ENCODE results near the gene PIWIL1. TPM values are rescaled to one million over a fixed set of nuclear protein-coding genes. Genes with fewer than 3 reads are reported as not detected.

The PIWIL1 gene
- total RNA-seq, 2 experiments from 2014 or later: not detected

DNA sequence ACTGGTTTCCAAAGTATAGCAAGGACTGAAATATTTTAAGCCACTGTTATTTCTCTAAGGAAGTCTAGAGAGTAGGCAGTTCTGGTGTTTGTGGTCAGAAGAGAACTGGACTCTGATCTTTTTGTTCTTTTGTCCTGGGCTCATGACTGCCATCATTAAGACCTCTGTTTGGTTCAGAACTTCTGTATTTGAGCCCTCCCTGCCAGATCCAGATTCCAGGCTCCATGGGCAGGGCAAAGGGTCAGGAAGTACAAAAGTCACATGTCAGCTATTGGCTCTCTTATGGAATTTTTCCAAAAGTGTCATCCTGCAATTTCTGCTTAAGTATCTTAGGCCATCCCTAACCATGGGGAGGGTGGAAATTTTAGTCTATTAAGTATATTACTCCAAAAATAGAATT, 6.8 kb downstream of the PIWIL1 start:
- H3K36me3 Mint-ChIP-seq (ENCODE audit: low read depth): no peaks in the 10 kb centered on the region
- DNase-seq: no peak
- peaks cover 6% of the 10 kb centered on the region for H3K27me3 Mint-ChIP-seq
- H3K4me1 Mint-ChIP-seq: peaks cover 5% of the 10 kb centered on the region
- ChIA-PET POLR2A (no interaction called here), CTCF (no interaction called here)
- H3K27ac Mint-ChIP-seq: no peak overlapping the region
- peaks cover 4% of the 10 kb centered on the region for H3K9me3 Mint-ChIP-seq
- H3K4me3 Mint-ChIP-seq: no peak overlapping the region

DNA sequence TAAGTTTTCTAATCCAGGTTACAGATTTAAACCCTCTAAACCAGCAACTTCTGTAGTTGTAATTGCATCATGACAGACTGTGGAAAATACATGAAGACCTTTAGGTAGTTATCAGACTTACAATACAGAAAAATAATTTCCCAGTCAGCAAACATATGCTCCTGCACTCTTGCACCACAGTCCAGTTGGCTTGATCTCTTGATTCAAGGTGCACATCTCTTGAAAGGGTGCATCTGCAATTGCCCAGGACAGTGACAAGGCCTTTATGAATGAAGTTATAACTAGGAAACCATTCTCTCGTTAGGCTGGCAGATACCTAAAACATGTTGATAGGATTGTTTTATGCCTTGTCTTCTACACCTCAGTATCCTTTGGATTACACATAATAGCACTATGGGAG, 7.6 kb downstream of the PIWIL1 start:
- ChIA-PET CTCF (no interaction called here), POLR2A (no interaction called here)
- DNase-seq: no peak
- H3K9me3 Mint-ChIP-seq: no peaks in the 10 kb centered on the region
- no peaks in the 10 kb centered on the region for H3K36me3 Mint-ChIP-seq (ENCODE audit: low read depth)
- no peaks in the 10 kb centered on the region for H3K27me3 Mint-ChIP-seq
- no peaks in the 10 kb centered on the region for H3K4me1 Mint-ChIP-seq
- no peak overlapping the region for H3K4me3 Mint-ChIP-seq
- no peak overlapping the region for H3K27ac Mint-ChIP-seq

DNA sequence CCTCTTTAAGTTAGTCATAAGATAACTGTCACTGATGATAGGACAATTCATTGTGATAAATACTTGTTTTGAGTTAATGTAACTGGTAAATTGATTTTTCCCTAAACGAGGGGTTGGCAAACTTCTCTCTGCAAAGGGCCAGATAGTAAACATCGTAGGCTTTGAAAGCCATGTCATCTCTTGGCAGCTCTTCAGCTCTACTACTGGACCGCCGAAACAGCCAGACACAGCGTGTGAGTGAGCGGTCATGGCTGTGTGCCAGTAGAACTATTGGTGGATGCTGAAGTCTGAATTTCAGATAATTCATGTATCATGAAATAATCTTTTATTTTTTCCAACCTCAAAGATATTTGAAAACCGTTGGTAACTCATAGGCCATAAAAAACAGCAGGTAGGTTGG, 9.9 kb downstream of the PIWIL1 start:
- no peak overlapping the region for H3K27ac Mint-ChIP-seq
- ChIA-PET POLR2A (no interaction called here), CTCF (no interaction called here)
- no peak for DNase-seq
- H3K9me3 Mint-ChIP-seq: no peaks in the 10 kb centered on the region
- H3K4me3 Mint-ChIP-seq: no peak overlapping the region
- H3K36me3 Mint-ChIP-seq (ENCODE audit: low read depth): no peaks in the 10 kb centered on the region
- H3K4me1 Mint-ChIP-seq: no peaks in the 10 kb centered on the region
- H3K27me3 Mint-ChIP-seq: no peaks in the 10 kb centered on the region

DNA sequence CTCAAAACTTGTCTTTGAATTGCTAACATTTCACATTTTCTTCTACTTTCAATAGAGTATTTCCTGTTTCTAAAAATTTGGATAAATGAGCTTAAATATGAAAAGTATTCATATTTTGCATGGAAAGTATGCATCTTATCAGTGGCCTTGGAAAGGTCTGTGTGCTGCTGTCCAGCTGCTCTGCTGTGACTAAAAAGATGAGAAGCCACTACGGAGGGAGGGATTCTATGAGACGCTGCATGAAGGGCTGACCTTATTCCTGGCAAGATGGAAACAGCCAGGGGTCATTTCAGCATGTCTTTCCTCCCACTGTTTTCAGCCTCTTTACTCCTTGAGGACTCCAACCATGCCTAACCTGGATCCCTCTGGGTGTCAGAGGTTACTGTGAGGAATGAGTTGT, 13.0 kb downstream of the PIWIL1 start:
- no peak for DNase-seq
- peaks cover 2% of the 10 kb centered on the region for H3K27me3 Mint-ChIP-seq
- CTCF ChIA-PET: no interaction called here
- no peak overlapping the region for H3K4me3 Mint-ChIP-seq
- POLR2A ChIA-PET: no interaction called here
- H3K9me3 Mint-ChIP-seq: no peaks in the 10 kb centered on the region
- H3K36me3 Mint-ChIP-seq (ENCODE audit: low read depth): no peaks in the 10 kb centered on the region
- H3K4me1 Mint-ChIP-seq: no peaks in the 10 kb centered on the region
- H3K27ac Mint-ChIP-seq: no peak overlapping the region

DNA sequence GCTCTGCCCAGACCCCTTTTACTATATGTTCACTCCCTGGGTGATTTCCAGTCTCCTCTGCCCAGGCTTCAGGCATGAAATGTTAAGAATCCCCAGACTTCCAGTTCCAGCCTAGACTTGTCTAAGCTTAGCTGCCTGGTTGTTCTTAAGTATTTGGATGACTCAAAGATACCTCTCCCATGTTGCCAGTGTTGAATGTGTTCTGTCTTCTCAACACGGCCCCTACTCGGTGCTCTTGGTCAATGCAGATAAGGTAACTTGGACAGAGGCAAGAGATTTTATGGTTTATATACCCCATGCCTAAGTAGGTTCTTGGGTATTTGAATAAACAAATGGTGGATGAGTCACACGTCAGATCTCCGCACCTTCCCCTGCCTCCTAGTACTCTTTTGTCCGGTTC, 13.6 kb downstream of the PIWIL1 start:
- no peak for DNase-seq
- CTCF ChIA-PET: no interaction called here
- POLR2A ChIA-PET: no interaction called here
- H3K4me1 Mint-ChIP-seq: no peaks in the 10 kb centered on the region
- H3K4me3 Mint-ChIP-seq: no peak overlapping the region
- no peak overlapping the region for H3K27ac Mint-ChIP-seq
- peaks cover 2% of the 10 kb centered on the region for H3K27me3 Mint-ChIP-seq
- H3K36me3 Mint-ChIP-seq (ENCODE audit: low read depth): no peaks in the 10 kb centered on the region
- H3K9me3 Mint-ChIP-seq: no peaks in the 10 kb centered on the region

DNA sequence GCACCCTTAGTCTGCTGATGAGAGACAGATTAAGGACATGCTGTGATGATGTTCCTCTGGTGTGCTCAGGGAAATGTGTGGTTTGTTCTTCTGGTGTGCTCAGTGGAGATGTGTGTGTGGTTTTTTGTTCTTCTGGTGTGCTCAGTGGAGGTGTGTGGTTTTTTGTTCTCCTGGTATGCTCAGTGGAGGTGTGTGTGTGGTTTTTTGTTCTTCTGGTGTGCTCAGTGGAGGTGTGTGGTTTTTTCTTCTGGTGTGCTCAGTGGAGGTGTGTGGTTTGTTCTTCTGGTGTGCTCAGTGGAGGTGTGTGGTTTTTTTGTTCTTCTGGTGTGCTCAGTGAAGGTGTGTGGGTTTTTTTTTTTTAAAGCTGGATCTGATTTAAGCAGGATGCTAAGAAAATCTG, 15.4 kb downstream of the PIWIL1 start:
- POLR2A ChIA-PET: no interaction called here
- no peak for DNase-seq
- Mint-ChIP-seq H3K27me3 (peaks cover 2% of the 10 kb centered on the region), H3K27ac (no peak overlapping the region), H3K36me3 (ENCODE audit: low read depth) (no peaks in the 10 kb centered on the region), H3K4me3 (no peak overlapping the region), H3K4me1 (no peaks in the 10 kb centered on the region), H3K9me3 (no peaks in the 10 kb centered on the region)
- CTCF ChIA-PET: no interaction called here

DNA sequence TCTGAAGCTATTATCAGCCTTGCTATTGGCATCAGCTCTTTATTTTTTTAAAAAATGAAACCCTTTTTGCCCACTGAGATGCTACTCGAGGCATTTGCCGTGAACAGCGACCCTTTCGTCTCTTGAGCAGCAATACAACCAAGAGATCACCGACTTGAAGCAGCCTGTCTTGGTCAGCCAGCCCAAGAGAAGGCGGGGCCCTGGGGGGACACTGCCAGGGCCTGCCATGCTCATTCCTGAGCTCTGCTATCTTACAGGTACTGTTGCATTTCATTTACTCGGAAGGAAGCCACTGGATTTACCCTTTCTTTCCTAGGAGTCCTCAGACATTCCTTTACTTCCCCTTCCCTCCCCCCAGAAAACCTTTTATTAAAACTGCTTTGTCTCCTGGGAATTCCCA, 16.7 kb downstream of the PIWIL1 start:
- H3K9me3 Mint-ChIP-seq: no peaks in the 10 kb centered on the region
- no peak overlapping the region for H3K4me3 Mint-ChIP-seq
- H3K36me3 Mint-ChIP-seq (ENCODE audit: low read depth): no peaks in the 10 kb centered on the region
- H3K4me1 Mint-ChIP-seq: no peaks in the 10 kb centered on the region
- H3K27me3 Mint-ChIP-seq: peaks cover 2% of the 10 kb centered on the region
- H3K27ac Mint-ChIP-seq: no peak overlapping the region
- DNase-seq: no peak
- ChIA-PET POLR2A (no interaction called here), CTCF (no interaction called here)

DNA sequence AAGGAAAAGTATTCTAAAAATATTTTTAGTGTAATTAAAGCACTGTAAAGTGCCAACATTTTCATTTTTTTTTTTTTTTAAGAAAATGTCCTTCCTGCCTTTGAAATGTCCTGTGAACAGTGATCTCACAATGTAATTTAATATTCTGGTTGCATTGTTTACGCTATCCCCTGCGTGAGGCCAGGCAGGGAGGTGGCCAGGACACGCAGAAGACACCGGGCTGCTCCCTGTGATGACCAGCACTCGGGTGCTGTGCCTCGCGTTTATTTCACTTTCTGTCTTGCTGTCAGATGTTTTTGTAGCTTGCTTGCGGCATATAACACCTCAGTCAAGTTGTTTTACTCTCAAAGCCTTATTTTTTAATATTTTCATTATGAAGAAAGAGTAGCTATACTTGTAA, 18.5 kb downstream of the PIWIL1 start:
- no peak for DNase-seq
- ChIA-PET CTCF (no interaction called here), POLR2A (no interaction called here)
- no peaks in the 10 kb centered on the region for H3K9me3 Mint-ChIP-seq
- no peaks in the 10 kb centered on the region for H3K4me1 Mint-ChIP-seq
- H3K27me3 Mint-ChIP-seq: peaks cover 2% of the 10 kb centered on the region
- no peaks in the 10 kb centered on the region for H3K36me3 Mint-ChIP-seq (ENCODE audit: low read depth)
- no peak overlapping the region for H3K27ac Mint-ChIP-seq
- H3K4me3 Mint-ChIP-seq: no peak overlapping the region

DNA sequence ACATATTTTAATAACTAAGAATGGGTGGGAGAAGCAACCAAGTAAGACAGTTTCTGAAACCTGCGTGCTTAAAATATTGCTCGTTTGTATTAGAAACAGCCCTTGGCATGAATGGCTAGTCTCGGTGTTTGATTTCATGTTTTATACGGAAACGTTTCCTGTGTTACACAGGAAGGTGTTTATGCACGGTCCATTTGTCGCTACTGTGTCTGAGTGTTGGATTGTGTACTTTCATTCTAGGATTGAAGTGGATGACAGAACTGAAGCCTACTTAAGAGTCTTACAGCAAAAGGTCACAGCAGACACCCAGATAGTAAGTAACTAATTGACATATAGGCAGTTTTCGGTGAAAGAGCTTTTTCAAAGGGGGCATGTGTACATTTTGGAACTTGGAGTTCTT, 19.6 kb downstream of the PIWIL1 start:
- H3K27me3 Mint-ChIP-seq: peaks cover 2% of the 10 kb centered on the region
- H3K4me3 Mint-ChIP-seq: no peak overlapping the region
- POLR2A ChIA-PET: no interaction called here
- no peaks in the 10 kb centered on the region for H3K4me1 Mint-ChIP-seq
- CTCF ChIA-PET: no interaction called here
- no peak overlapping the region for H3K27ac Mint-ChIP-seq
- DNase-seq: no peak
- H3K36me3 Mint-ChIP-seq (ENCODE audit: low read depth): no peaks in the 10 kb centered on the region
- H3K9me3 Mint-ChIP-seq: no peaks in the 10 kb centered on the region

DNA sequence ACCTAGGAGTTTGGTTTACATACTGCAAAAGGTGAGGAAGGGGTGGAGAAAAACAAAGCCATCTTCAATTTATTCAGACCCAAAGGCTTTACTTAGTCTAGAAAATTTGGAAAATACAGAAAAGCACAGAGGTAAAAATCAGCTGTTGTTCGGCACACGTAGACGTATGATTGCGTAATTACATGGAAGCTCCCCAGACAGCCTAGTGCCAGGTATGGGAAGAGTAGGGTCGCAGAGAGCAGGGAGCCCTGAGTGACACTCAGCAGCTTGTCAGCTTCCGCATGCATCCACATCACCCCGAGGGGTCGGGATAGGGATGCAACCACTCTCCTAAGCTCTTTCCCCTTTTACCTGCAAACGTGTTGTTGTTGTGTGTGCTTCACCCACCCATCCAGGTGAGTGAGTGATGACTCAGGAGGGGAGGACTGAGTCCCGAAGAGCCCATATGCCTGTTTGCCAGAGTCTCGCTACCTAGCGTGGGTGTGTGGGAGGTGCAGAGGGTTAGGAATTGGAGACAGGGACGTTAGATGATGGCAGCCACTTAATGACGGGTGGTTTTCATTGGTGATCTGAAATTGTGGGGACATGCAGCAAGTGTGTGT, 20.1 kb downstream of the PIWIL1 start:
- no peak overlapping the region for H3K4me3 Mint-ChIP-seq
- POLR2A ChIA-PET: no interaction called here
- peaks cover 2% of the 10 kb centered on the region for H3K27me3 Mint-ChIP-seq
- no peak for DNase-seq
- no peaks in the 10 kb centered on the region for H3K36me3 Mint-ChIP-seq (ENCODE audit: low read depth)
- H3K4me1 Mint-ChIP-seq: no peaks in the 10 kb centered on the region
- no peaks in the 10 kb centered on the region for H3K9me3 Mint-ChIP-seq
- H3K27ac Mint-ChIP-seq: no peak overlapping the region
- CTCF ChIA-PET: interaction anchor here (0.9 kb wide), 1 partner anchor 333 kb away, joined by 3 read pairs; no protein-coding TSS in a partner anchor

DNA sequence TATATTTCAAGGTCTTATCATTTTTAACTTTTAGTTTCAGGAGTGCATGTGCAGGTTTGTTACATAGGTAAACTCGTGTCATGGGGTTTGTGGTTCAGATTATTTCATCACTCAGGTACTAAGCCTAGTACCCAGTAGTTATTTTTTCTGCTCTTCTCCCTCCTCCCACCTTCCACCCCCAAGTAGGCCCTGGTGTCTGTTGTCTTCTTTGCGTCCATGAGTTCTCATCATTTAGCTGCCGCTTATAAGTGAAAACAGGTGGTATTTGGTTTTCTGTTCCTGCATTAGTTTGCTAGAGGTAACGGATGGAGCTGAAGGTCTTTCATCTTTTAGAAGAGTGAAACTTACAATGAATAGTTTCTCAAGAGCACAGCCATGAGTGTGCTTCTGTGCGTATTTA, 24.4 kb downstream of the PIWIL1 start:
- Mint-ChIP-seq H3K4me1 (no peaks in the 10 kb centered on the region), H3K27ac (no peak overlapping the region), H3K27me3 (no peaks in the 10 kb centered on the region), H3K9me3 (peaks cover 2% of the 10 kb centered on the region), H3K36me3 (ENCODE audit: low read depth) (no peaks in the 10 kb centered on the region), H3K4me3 (no peak overlapping the region)
- DNase-seq: no peak
- CTCF ChIA-PET: no interaction called here
- POLR2A ChIA-PET: no interaction called here

DNA sequence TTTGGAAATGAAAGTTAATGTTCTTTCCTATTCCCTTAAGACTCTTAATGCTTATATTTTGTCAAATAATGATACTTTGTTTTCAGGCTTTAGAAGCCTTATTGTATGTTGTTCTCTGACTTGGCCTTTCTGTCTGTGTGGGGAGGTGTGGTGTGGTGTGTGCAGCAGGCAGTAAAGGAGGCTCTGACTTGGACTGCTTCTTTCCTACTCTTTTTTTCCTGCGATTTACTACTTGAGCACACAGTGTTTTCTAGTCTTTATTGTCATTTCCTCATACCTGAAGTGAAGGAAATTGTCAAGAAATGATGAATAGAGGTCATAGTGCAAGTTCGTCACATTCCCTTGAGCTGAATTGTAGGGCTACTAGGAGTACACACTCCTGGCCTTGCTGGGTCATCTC, 26.9 kb downstream of the PIWIL1 start:
- DNase-seq: no peak
- POLR2A ChIA-PET: no interaction called here
- no peak overlapping the region for H3K27ac Mint-ChIP-seq
- CTCF ChIA-PET: no interaction called here
- H3K9me3 Mint-ChIP-seq: peaks cover 2% of the 10 kb centered on the region
- H3K27me3 Mint-ChIP-seq: no peaks in the 10 kb centered on the region
- no peaks in the 10 kb centered on the region for H3K4me1 Mint-ChIP-seq
- H3K36me3 Mint-ChIP-seq (ENCODE audit: low read depth): no peaks in the 10 kb centered on the region
- H3K4me3 Mint-ChIP-seq: no peak overlapping the region

DNA sequence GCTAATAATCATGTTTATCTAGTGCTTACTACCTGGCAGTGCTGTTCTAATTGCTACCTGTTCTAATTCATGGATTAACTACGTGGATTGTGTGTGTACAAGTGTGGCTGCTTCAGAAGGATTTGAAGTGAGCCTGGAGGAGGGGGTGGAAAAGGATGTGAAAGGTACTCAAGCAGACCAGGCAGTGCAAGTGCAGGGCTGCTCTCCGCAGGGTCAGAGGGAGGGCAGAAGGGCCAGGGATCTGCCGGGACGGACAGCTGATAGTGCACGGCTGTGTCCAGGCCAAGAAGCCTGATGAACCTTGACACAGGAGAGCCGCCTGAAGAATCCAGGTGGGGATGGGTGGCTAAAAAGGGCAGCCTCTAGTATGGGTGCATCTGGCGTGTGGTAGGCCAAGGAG, 28.5 kb downstream of the PIWIL1 start:
- no peaks in the 10 kb centered on the region for H3K27me3 Mint-ChIP-seq
- H3K36me3 Mint-ChIP-seq (ENCODE audit: low read depth): no peaks in the 10 kb centered on the region
- POLR2A ChIA-PET: no interaction called here
- no peak overlapping the region for H3K4me3 Mint-ChIP-seq
- H3K9me3 Mint-ChIP-seq: peaks cover 2% of the 10 kb centered on the region
- no peaks in the 10 kb centered on the region for H3K4me1 Mint-ChIP-seq
- DNase-seq: no peak
- no peak overlapping the region for H3K27ac Mint-ChIP-seq
- CTCF ChIA-PET: no interaction called here

DNA sequence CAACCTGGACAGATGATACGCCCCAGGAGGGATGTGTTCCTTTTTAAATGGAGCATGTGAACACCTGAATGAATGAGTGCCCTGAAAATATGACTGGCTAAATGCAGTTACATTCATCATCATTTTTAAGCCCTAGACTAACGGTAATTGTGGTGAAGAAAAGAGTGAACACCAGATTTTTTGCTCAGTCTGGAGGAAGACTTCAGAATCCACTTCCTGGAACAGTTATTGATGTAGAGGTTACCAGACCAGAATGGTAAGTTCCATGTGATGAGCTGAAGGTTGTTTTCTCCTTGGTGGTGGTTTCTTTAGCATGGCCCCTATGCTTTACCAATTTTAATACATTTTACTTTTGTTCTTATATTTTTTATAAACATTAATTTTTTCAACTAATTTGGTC, 29.3 kb downstream of the PIWIL1 start:
- Mint-ChIP-seq H3K9me3 (peaks cover 2% of the 10 kb centered on the region), H3K4me1 (no peaks in the 10 kb centered on the region), H3K36me3 (ENCODE audit: low read depth) (no peaks in the 10 kb centered on the region), H3K4me3 (no peak overlapping the region), H3K27ac (no peak overlapping the region), H3K27me3 (no peaks in the 10 kb centered on the region)
- ChIA-PET CTCF (no interaction called here), POLR2A (no interaction called here)
- no peak for DNase-seq

DNA sequence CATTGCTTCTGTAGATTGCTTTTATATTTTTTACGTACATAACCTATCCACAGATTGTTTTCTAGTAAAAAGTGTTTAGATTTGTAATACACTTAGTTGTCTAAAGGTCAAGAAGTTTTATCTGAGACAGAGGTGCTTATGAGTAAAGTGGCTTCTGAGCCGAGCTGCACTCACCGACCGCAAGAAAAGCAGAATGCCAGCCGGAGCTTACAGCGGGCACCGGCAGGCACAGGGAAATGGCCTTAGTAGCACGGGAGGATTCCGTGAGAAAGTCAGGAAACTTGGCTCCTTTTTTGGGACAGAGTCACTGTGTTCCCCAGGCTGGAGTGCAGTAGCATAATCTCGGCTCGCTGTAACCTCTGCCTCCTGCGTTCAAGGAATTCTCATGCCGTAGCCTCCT, 29.8 kb downstream of the PIWIL1 start:
- ChIA-PET POLR2A (no interaction called here), CTCF (no interaction called here)
- peaks cover 2% of the 10 kb centered on the region for H3K9me3 Mint-ChIP-seq
- H3K27ac Mint-ChIP-seq: no peak overlapping the region
- DNase-seq: no peak
- H3K36me3 Mint-ChIP-seq (ENCODE audit: low read depth): no peaks in the 10 kb centered on the region
- H3K4me3 Mint-ChIP-seq: no peak overlapping the region
- H3K27me3 Mint-ChIP-seq: no peaks in the 10 kb centered on the region
- no peaks in the 10 kb centered on the region for H3K4me1 Mint-ChIP-seq

Measured in activated CD4-positive, alpha-beta memory T cell treated with anti-CD3 and anti-CD28 coated beads, Interleukin-2, amount 10 ng/mL, durations not matched to agents 7 days and 5 days (primary cell).